ENCODE results near the gene LIN37. TPM values are rescaled to one million over a fixed set of nuclear protein-coding genes. Genes with fewer than 3 reads are reported as not detected.

LIN37 gene
- total and polyA plus RNA-seq, 7 donors = 3.1 to 26.8 (median 14.5) TPM

- intact Hi-C loops (cut with DNase I) = loop anchor here in 1 of 2 donors (5.0 kb wide), 1 partner anchor 174 kb away; no protein-coding TSS in a partner anchor
- Histone ChIP-seq H3K27me3 (ENCODE audit: insufficient read depth in 3 of 3, low read length in 2 of 3) (no peaks in the 10 kb centered on the region), H3K27ac (peak within 1 kb of the TSS; percentile 94), H3K4me1 (peaks cover 14% of the 10 kb centered on the region), H3K36me3 (ENCODE audit: insufficient read depth in 1 of 2, low read depth in 1 of 2) (peaks cover 3 to 25% of the 10 kb centered on the region in 2 donors), H3K4me3 (peak within 1 kb of the TSS; percentile 83), H3K9me3 (no peaks in the 10 kb centered on the region)
- ATAC-seq = peak; percentile 76 to 81 (median 79)
- peak; percentile 97 to 99 for DNase-seq
- no peak for TF ChIP-seq CTCF (IDR thresholded peaks at IDR 0.05)
- WGBS, 3 donors = 0 to 1% (median 0%) methylated on average over 52 to 53 of the region's 53 CpGs
Measured at GRCh38 chr19:35757749-35758608, 9.6 kb downstream of the LIN37 start, which contains the start of gene PROSER3. PROSER3 (plus strand) TSS chr19:35758176; CDS start chr19:35758216, 40 bp downstream.

GRCh38 chr19:35759697-35760096, 11.3 kb downstream of the LIN37 start:
- intact Hi-C loops (cut with DNase I) = loop anchor here in 1 of 2 donors (5.0 kb wide), 1 partner anchor 173 kb away; no protein-coding TSS in a partner anchor
- no peak overlapping the region for H3K4me3 ChIP-seq
- ATAC-seq = no peak
- H3K9me3 ChIP-seq = no peaks in the 10 kb centered on the region
- DNase-seq = no peak
- no peak for TF ChIP-seq CTCF (IDR thresholded peaks at IDR 0.05)
- WGBS, 3 donors = 92 to 96% (median 94%) methylated on average over 2 of the region's 2 CpGs
- no peak overlapping the region for H3K27ac ChIP-seq
- H3K36me3 ChIP-seq (ENCODE audit: insufficient read depth in 1 of 2, low read depth in 1 of 2) = peaks cover 3 to 26% of the 10 kb centered on the region in 2 donors
- H3K27me3 ChIP-seq (ENCODE audit: insufficient read depth in 3 of 3, low read length in 2 of 3) = no peaks in the 10 kb centered on the region
- H3K4me1 ChIP-seq = peaks cover 14% of the 10 kb centered on the region

GRCh38 chr19:35760711-35761349, 12.5 kb downstream of the LIN37 start:
- WGBS, 3 donors = 94 to 96% (median 94%) methylated on average over 4 of the region's 4 CpGs
- peaks cover 3 to 36% of the 10 kb centered on the region in 2 donors for H3K36me3 ChIP-seq (ENCODE audit: insufficient read depth in 1 of 2, low read depth in 1 of 2)

More at GRCh38 chr19:35760711-35761349, 12.5 kb downstream of the LIN37 start:
- ATAC-seq (no peak), DNase-seq (no peak)
- no peak overlapping the region for H3K27ac ChIP-seq
- H3K4me3 ChIP-seq = no peak overlapping the region
- no peaks in the 10 kb centered on the region for H3K27me3 ChIP-seq (ENCODE audit: insufficient read depth in 3 of 3, low read length in 2 of 3)
- H3K9me3 ChIP-seq = no peaks in the 10 kb centered on the region
- H3K4me1 ChIP-seq = peaks cover 14% of the 10 kb centered on the region
- intact Hi-C loops (cut with DNase I) = no loop called here
- TF ChIP-seq CTCF (IDR thresholded peaks at IDR 0.05) = no peak

All from psoas muscle (tissue), 8 donors.